Measurements from ENCODE around the gene AK8. TPM values are rescaled to one million over a fixed set of nuclear protein-coding genes. Genes with fewer than 3 reads are reported as not detected.

AK8 gene
- total and polyA plus RNA-seq, 2 of the 4 experiments (the other 2 are of a cell fraction): under 0.01 to 0.09 TPM

GRCh38 chr9:132879457-132880323 is 1.6 kb upstream of the AK8 start:
- H3K18ac ChIP-seq (ENCODE audit: low read depth, low read length): no peak overlapping the region
- no peak overlapping the region for H2BK15ac ChIP-seq (ENCODE audit: low read depth, low read length)
- no peak overlapping the region for H2BK120ac ChIP-seq (ENCODE audit: low read depth, low read length)
- dilution Hi-C loops (cut with HindIII; ENCODE audit: low sequenced_read_pairs, unreplicated experiment): no loop called here
- no peak for ATAC-seq (ENCODE audit: low read depth)
- H3K9me3 ChIP-seq (ENCODE audit: control insufficient read depth, insufficient read depth, low read length): no peaks in the 10 kb centered on the region
- H2AFZ ChIP-seq (replicated peaks; ENCODE audit: low read length, poor library complexity): peak overlapping the region; percentile 99
- H4K91ac ChIP-seq (ENCODE audit: insufficient read depth, low read depth, low read length): no peak overlapping the region
- no TSS peak for BruUV-seq (replicated peaks)
- no peaks in the 10 kb centered on the region for H3K79me1 ChIP-seq (ENCODE audit: low read depth in 1 of 2, low read length in 2 of 2)
- no peak overlapping the region for H3K9ac ChIP-seq (ENCODE audit: low read depth, low read length)
- no peak overlapping the region for H3K14ac ChIP-seq (replicated peaks; ENCODE audit: low read depth, low read length)
- in situ Hi-C loops (cut with MboI; ENCODE audit: low sequenced_read_pairs): no loop called here
- no peaks in the 10 kb centered on the region for H3K36me3 ChIP-seq (ENCODE audit: control insufficient read depth, insufficient read depth, low read length)
- H4K5ac ChIP-seq (ENCODE audit: low read depth, low read length): no peak overlapping the region
- peak overlapping the region; percentile 4; the same call in 1 of the 2 replicates for H2AK5ac ChIP-seq (ENCODE audit: low read depth, low read length)
- no peak overlapping the region for H3K27ac ChIP-seq (ENCODE audit: insufficient read depth, low read length)
- no peaks in the 10 kb centered on the region for H3K9me1 ChIP-seq (ENCODE audit: insufficient read depth, low read length)
- H3K56ac ChIP-seq (ENCODE audit: extremely low read depth, insufficient read depth, low read length): no peak overlapping the region
- no peak overlapping the region; the same call in 1 of the 2 replicates for H3K4me2 ChIP-seq (ENCODE audit: low read depth, low read length)
- H4K8ac ChIP-seq (ENCODE audit: low read depth in 2 of 2, low read length in 2 of 2): peak overlapping the region; percentile 74 to 97; a peak in 2 of 4 replicates
- H4K20me1 ChIP-seq (ENCODE audit: insufficient read depth, low read length): no peaks in the 10 kb centered on the region
- no peaks in the 10 kb centered on the region for H3K4me1 ChIP-seq (ENCODE audit: control insufficient read depth, insufficient read depth, low read length)
- intact Hi-C loops (cut with micrococcal nuclease): no loop called here
- no peak overlapping the region; the same call in 1 of the 2 replicates for H3K4me3 ChIP-seq (ENCODE audit: insufficient read depth, low read depth, low read length)
- no peak for DNase-seq
- H2BK5ac ChIP-seq (ENCODE audit: low read depth, low read length, poor library complexity, severe bottlenecking): no peak overlapping the region
- H3K4ac ChIP-seq (ENCODE audit: low read depth, low read length): no peak overlapping the region
- CTCF ChIA-PET: no interaction called here
- POLR2A ChIA-PET (ENCODE audit: unreplicated experiment): no interaction called here
- peak overlapping the region; percentile 2; the same call in 1 of the 2 replicates for H3K23ac ChIP-seq (ENCODE audit: low read depth, low read length)
- WGBS, 2 experiments (ENCODE audit: extremely low coverage in 2 of 2, insufficient read length in 1 of 2): 76% methylated on average over 2 of the region's 6 CpGs; no CpG with 5 or more reads in 1 of the 2 experiments
- H2BK20ac ChIP-seq (ENCODE audit: low read depth, low read length): no peak overlapping the region
- no peaks in the 10 kb centered on the region; the same call in 1 of the 2 replicates for H3K27me3 ChIP-seq (ENCODE audit: control insufficient read depth, insufficient read depth, low read length)
- peak overlapping the region; percentile 57 for H2AK9ac ChIP-seq (replicated peaks; ENCODE audit: low read depth, low read length, poor library complexity)
- TF ChIP-seq POLR2A (IDR thresholded peaks at IDR 0.05; ENCODE audit: low read depth, low read length) (no peak), MAFK (IDR thresholded peaks at IDR 0.05; ENCODE audit: low read depth, low read length) (no peak), BHLHE40 (IDR thresholded peaks at IDR 0.05; ENCODE audit: low read depth, low read length) (no peak), NFE2L2 (IDR thresholded peaks at IDR 0.05; ENCODE audit: low read depth, low read length) (no peak), RCOR1 (IDR thresholded peaks at IDR 0.05; ENCODE audit: insufficient replicate concordance, low read length) (no peak), MXI1 (IDR thresholded peaks at IDR 0.05; ENCODE audit: borderline replicate concordance, low read depth, low read length) (no peak), FOS (IDR thresholded peaks at IDR 0.05; ENCODE audit: low read depth, low read length) (no peak), CEBPB (IDR thresholded peaks at IDR 0.05; ENCODE audit: low read depth, low read length) (no peak), MAZ (IDR thresholded peaks at IDR 0.05; ENCODE audit: borderline replicate concordance, low read depth, low read length) (no peak), SMC3 (IDR thresholded peaks at IDR 0.05; ENCODE audit: low read depth, low read length) (no peak), RAD21 (IDR thresholded peaks at IDR 0.05; ENCODE audit: low read length) (no peak), RFX5 (IDR thresholded peaks at IDR 0.05; ENCODE audit: low read depth, low read length) (no peak), CTCF (conservative IDR thresholded peaks at IDR 0.05; ENCODE audit: low read depth, low read length) (no peak)
- TF ChIP-seq, protein P1, sequence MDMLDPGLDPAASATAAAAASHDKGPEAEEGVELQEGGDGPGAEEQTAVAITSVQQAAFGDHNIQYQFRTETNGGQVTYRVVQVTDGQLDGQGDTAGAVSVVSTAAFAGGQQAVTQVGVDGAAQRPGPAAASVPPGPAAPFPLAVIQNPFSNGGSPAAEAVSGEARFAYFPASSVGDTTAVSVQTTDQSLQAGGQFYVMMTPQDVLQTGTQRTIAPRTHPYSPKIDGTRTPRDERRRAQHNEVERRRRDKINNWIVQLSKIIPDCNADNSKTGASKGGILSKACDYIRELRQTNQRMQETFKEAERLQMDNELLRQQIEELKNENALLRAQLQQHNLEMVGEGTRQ (IDR thresholded peaks at IDR 0.05; ENCODE audit: low read depth, low read length): no peak
- TF ChIP-seq, protein P2, sequence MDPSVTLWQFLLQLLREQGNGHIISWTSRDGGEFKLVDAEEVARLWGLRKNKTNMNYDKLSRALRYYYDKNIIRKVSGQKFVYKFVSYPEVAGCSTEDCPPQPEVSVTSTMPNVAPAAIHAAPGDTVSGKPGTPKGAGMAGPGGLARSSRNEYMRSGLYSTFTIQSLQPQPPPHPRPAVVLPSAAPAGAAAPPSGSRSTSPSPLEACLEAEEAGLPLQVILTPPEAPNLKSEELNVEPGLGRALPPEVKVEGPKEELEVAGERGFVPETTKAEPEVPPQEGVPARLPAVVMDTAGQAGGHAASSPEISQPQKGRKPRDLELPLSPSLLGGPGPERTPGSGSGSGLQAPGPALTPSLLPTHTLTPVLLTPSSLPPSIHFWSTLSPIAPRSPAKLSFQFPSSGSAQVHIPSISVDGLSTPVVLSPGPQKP (IDR thresholded peaks at IDR 0.05; ENCODE audit: borderline replicate concordance, low read depth, low read length): no peak

All from IMR-90 (cell line).